Activated CD4-positive, alpha-beta memory T cell treated with anti-CD3 and anti-CD28 coated beads for 36 hours (primary cell): ENCODE results near the gene GAPVD1. TPM values are rescaled to one million over a fixed set of nuclear protein-coding genes. Genes with fewer than 3 reads are reported as not detected.

Experiments
- CTCF ChIA-PET: fragments of 350-600 bp; sonication (Branson Sonifier 250); formaldehyde crosslinking; loops from one replicate; lab custom pipeline; 2021; ENCODE audit warnings: antibody characterized with exemption, inconsistent platforms; lab: Charles Lee
- POLR2A ChIA-PET: fragments of 350-600 bp; sonication (Branson Sonifier 250); formaldehyde crosslinking; loops from one replicate; lab custom pipeline; 2021; ENCODE audit warnings: antibody characterized with exemption; lab: Charles Lee
- DNase-seq: peaks from one replicate; pipeline ENCODE4 v3.0.0-alpha.2; 2020
- H3K27ac Mint-ChIP-seq: one replicate; pipeline ENCODE4 v1.8.0; 2021; ENCODE audit warnings: mixed read lengths
- H3K27me3 Mint-ChIP-seq: one replicate; pipeline ENCODE4 v1.8.0; 2021; ENCODE audit warnings: mixed read lengths
- H3K36me3 Mint-ChIP-seq: one replicate; pipeline ENCODE4 v1.8.0; 2021; ENCODE audit warnings: mixed read lengths
- H3K4me1 Mint-ChIP-seq: one replicate; pipeline ENCODE4 v1.8.0; 2021; ENCODE audit warnings: low read depth, mixed read lengths
- H3K4me3 Mint-ChIP-seq: one replicate; pipeline ENCODE4 v1.8.0; 2021; ENCODE audit warnings: mild to moderate bottlenecking, mixed read lengths
- H3K9me3 Mint-ChIP-seq: one replicate; pipeline ENCODE4 v1.8.0; 2021; ENCODE audit warnings: mixed read lengths
- intact Hi-C: fragments of 100-400 bp; cut with micrococcal nuclease; formaldehyde crosslinking; loops from one replicate; pipeline ENCODE4 v1.15.1; 2023
- total RNA-seq, 2 experiments: library from RNA; stranded (reverse); gene quantifications; one replicate each; pipeline ENCODE4 v1.2.3, GENCODE V29; 2021

The GAPVD1 gene
- total RNA-seq, 2 experiments from 2014 or later = 42.2 to 46.8 TPM

- ChIA-PET CTCF (no interaction called here), POLR2A (no interaction called here)
- H3K9me3 Mint-ChIP-seq = no peaks in the 10 kb centered on the region
- peaks cover 14% of the 10 kb centered on the region for H3K4me1 Mint-ChIP-seq
- no peak overlapping the region for H3K4me3 Mint-ChIP-seq
- H3K36me3 Mint-ChIP-seq = peaks cover 36% of the 10 kb centered on the region
- DNase-seq = no peak
- no peaks in the 10 kb centered on the region for H3K27me3 Mint-ChIP-seq
- intact Hi-C loops = no loop called here
- H3K27ac Mint-ChIP-seq = no peak overlapping the region
Observed at GRCh38 chr9:125359011-125359410, 97.4 kb downstream of the GAPVD1 start.

- Mint-ChIP-seq H3K36me3 (peaks cover 34% of the 10 kb centered on the region), H3K4me1 (peaks cover 14% of the 10 kb centered on the region), H3K27ac (no peak overlapping the region), H3K27me3 (no peaks in the 10 kb centered on the region), H3K9me3 (no peaks in the 10 kb centered on the region), H3K4me3 (no peak overlapping the region)
- no peak for DNase-seq
- intact Hi-C loops = no loop called here
- ChIA-PET POLR2A (no interaction called here), CTCF (interaction anchor here (0.9 to 1.0 kb wide), 2 partner anchors 8 to 214 kb away, joined by 3 read pairs; no protein-coding TSS in a partner anchor)
Observed at GRCh38 chr9:125360601-125361000, 99.0 kb downstream of the GAPVD1 start.

- DNase-seq = peak; percentile 42
- POLR2A ChIA-PET = no interaction called here
- CTCF ChIA-PET = interaction anchor here (0.8 to 1.5 kb wide), 7 partner anchors 10 to 590 kb away, joined by 3 to 6 read pairs (median 3); partner anchors contain the start of gene NR6A1
- peaks cover 9% of the 10 kb centered on the region for H3K4me1 Mint-ChIP-seq
- H3K27ac Mint-ChIP-seq = no peak overlapping the region
- H3K36me3 Mint-ChIP-seq = peaks cover 29% of the 10 kb centered on the region
- H3K9me3 Mint-ChIP-seq = no peaks in the 10 kb centered on the region
- no peak overlapping the region for H3K4me3 Mint-ChIP-seq
- intact Hi-C loops = no loop called here
- H3K27me3 Mint-ChIP-seq = no peaks in the 10 kb centered on the region
Observed at GRCh38 chr9:125361837-125362531, 100.4 kb downstream of the GAPVD1 start.

GRCh38 chr9:125366676-125367075 lies 105.0 kb downstream of the GAPVD1 start:
- H3K36me3 Mint-ChIP-seq = peaks cover 14% of the 10 kb centered on the region
- intact Hi-C loops = no loop called here

GRCh38 chr9:125370786-125371185 lies 109.2 kb downstream of the GAPVD1 start:
- Mint-ChIP-seq H3K27ac (no peak overlapping the region), H3K36me3 (peaks cover 4% of the 10 kb centered on the region), H3K27me3 (no peaks in the 10 kb centered on the region), H3K9me3 (no peaks in the 10 kb centered on the region), H3K4me3 (no peak overlapping the region), H3K4me1 (peaks cover 7% of the 10 kb centered on the region)
- ChIA-PET CTCF (no interaction called here), POLR2A (no interaction called here)
- DNase-seq = no peak
- intact Hi-C loops = no loop called here

More at GRCh38 chr9:125366676-125367075, 105.0 kb downstream of the GAPVD1 start:
- POLR2A ChIA-PET = no interaction called here
- Mint-ChIP-seq H3K27me3 (no peaks in the 10 kb centered on the region), H3K9me3 (no peaks in the 10 kb centered on the region), H3K27ac (no peak overlapping the region), H3K4me3 (no peak overlapping the region), H3K4me1 (peaks cover 1% of the 10 kb centered on the region)
- no peak for DNase-seq
- CTCF ChIA-PET = no interaction called here

GRCh38 chr9:125372441-125373226 lies 111.0 kb downstream of the GAPVD1 start:
- Mint-ChIP-seq H3K27me3 (no peaks in the 10 kb centered on the region), H3K4me3 (no peak overlapping the region), H3K36me3 (no peaks in the 10 kb centered on the region), H3K9me3 (no peaks in the 10 kb centered on the region), H3K27ac (no peak overlapping the region), H3K4me1 (peaks cover 7% of the 10 kb centered on the region)
- ChIA-PET POLR2A (interaction anchor here (1.2 kb wide), 1 partner anchor 131 kb away, joined by 3 read pairs; no protein-coding TSS in a partner anchor), CTCF (no interaction called here)
- DNase-seq = no peak
- intact Hi-C loops = no loop called here

- CTCF ChIA-PET = interaction anchor here (0.5 to 1.7 kb wide), 4 partner anchors 13 to 604 kb away, joined by 3 to 6 read pairs (median 4); partner anchors contain the start of gene NR6A1
- POLR2A ChIA-PET = interaction anchor here (0.6 kb wide), 1 partner anchor 19 kb away, joined by 3 read pairs; no protein-coding TSS in a partner anchor
- Mint-ChIP-seq H3K27ac (no peak overlapping the region), H3K4me1 (peaks cover 7% of the 10 kb centered on the region), H3K27me3 (no peaks in the 10 kb centered on the region), H3K9me3 (no peaks in the 10 kb centered on the region), H3K4me3 (peak overlapping the region; percentile 45), H3K36me3 (no peaks in the 10 kb centered on the region)
- DNase-seq = peak; percentile 79
- intact Hi-C loops = loop anchor here (1.0 kb wide), 1 partner anchor 600 kb away; no protein-coding TSS in a partner anchor
Observed at GRCh38 chr9:125374443-125375309, 113.0 kb downstream of the GAPVD1 start.

GRCh38 chr9:125375820-125376219 lies 114.2 kb downstream of the GAPVD1 start:
- intact Hi-C loops = no loop called here
- ChIA-PET POLR2A (no interaction called here), CTCF (interaction anchor here (0.9 to 1.7 kb wide), 3 partner anchors 14 to 605 kb away, joined by 3 to 6 read pairs (median 4); partner anchors contain the start of gene NR6A1)
- H3K27ac Mint-ChIP-seq = no peak overlapping the region
- no peaks in the 10 kb centered on the region for H3K27me3 Mint-ChIP-seq
- no peak overlapping the region for H3K4me3 Mint-ChIP-seq
- no peak for DNase-seq
- H3K9me3 Mint-ChIP-seq = no peaks in the 10 kb centered on the region
- H3K36me3 Mint-ChIP-seq = no peaks in the 10 kb centered on the region
- H3K4me1 Mint-ChIP-seq = peaks cover 7% of the 10 kb centered on the region

GRCh38 chr9:125376261-125377226 lies 114.9 kb downstream of the GAPVD1 start:
- POLR2A ChIA-PET = no interaction called here
- Mint-ChIP-seq H3K9me3 (no peaks in the 10 kb centered on the region), H3K27me3 (no peaks in the 10 kb centered on the region), H3K27ac (no peak overlapping the region), H3K4me1 (peaks cover 7% of the 10 kb centered on the region), H3K36me3 (no peaks in the 10 kb centered on the region), H3K4me3 (no peak overlapping the region)
- intact Hi-C loops = no loop called here
- DNase-seq = no peak
- CTCF ChIA-PET = interaction anchor here (0.9 to 1.7 kb wide), 2 partner anchors 15 to 605 kb away, joined by 4 to 6 read pairs; no protein-coding TSS in a partner anchor

GRCh38 chr9:125377584-125378250 lies 116.1 kb downstream of the GAPVD1 start:
- Mint-ChIP-seq H3K4me1 (peaks cover 7% of the 10 kb centered on the region), H3K36me3 (no peaks in the 10 kb centered on the region), H3K27ac (no peak overlapping the region), H3K27me3 (no peaks in the 10 kb centered on the region), H3K9me3 (no peaks in the 10 kb centered on the region), H3K4me3 (no peak overlapping the region)
- intact Hi-C loops = no loop called here
- no peak for DNase-seq
- CTCF ChIA-PET = interaction anchor here (0.6 to 1.1 kb wide), 2 partner anchors 23 to 34 kb away, joined by 3 read pairs; no protein-coding TSS in a partner anchor
- POLR2A ChIA-PET = interaction anchor here (0.9 kb wide), 1 partner anchor 16 kb away, joined by 3 read pairs; no protein-coding TSS in a partner anchor
